ENCODE data around the gene MC1R.
"Not testable (repeated sequence)": the region's sequence is repeated elsewhere in the genome, so short reads cannot be mapped to it uniquely, and the experiment has no call there.

Gene MC1R

DNA sequence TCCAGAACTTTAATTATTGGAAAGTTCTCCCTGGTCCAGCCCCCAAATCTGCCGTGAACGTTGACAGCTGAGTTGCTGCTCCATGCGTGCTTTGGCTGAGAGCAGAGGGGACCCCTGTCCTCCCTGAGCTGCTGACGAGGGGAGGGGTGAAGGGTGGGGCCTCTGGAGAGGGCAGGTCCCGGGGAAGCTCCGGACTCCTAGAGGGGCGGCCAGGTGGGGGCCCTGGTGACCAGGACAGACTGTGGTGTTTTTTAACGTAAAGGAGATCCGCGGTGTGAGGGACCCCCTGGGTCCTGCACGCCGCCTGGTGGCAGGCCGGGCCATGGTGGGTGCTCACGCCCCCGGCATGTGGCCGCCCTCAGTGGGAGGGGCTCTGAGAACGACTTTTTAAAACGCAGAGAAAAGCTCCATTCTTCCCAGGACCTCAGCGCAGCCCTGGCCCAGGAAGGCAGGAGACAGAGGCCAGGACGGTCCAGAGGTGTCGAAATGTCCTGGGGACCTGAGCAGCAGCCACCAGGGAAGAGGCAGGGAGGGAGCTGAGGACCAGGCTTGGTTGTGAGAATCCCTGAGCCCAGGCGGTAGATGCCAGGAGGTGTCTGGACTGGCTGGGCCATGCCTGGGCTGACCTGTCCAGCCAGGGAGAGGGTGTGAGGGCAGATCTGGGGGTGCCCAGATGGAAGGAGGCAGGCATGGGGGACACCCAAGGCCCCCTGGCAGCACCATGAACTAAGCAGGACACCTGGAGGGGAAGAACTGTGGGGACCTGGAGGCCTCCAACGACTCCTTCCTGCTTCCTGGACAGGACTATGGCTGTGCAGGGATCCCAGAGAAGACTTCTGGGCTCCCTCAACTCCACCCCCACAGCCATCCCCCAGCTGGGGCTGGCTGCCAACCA, at the start of gene MC1R:
MC1R (plus strand) TSS at position 410 of the 895 bp plus-strand sequence; CDS start at position 807, 397 bp downstream.
- DNase-seq (ENCODE audit: low read depth), result no peak
- peak within 1 kb of the TSS; percentile 33 for H3K4me3 ChIP-seq (ENCODE audit: low read depth, low read length)
- TF ChIP-seq, protein P1, sequence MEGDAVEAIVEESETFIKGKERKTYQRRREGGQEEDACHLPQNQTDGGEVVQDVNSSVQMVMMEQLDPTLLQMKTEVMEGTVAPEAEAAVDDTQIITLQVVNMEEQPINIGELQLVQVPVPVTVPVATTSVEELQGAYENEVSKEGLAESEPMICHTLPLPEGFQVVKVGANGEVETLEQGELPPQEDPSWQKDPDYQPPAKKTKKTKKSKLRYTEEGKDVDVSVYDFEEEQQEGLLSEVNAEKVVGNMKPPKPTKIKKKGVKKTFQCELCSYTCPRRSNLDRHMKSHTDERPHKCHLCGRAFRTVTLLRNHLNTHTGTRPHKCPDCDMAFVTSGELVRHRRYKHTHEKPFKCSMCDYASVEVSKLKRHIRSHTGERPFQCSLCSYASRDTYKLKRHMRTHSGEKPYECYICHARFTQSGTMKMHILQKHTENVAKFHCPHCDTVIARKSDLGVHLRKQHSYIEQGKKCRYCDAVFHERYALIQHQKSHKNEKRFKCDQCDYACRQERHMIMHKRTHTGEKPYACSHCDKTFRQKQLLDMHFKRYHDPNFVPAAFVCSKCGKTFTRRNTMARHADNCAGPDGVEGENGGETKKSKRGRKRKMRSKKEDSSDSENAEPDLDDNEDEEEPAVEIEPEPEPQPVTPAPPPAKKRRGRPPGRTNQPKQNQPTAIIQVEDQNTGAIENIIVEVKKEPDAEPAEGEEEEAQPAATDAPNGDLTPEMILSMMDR (IDR thresholded peaks at IDR 0.05; ENCODE audit: low read depth, low read length, missing control alignments), result peak; percentile 58

DNA sequence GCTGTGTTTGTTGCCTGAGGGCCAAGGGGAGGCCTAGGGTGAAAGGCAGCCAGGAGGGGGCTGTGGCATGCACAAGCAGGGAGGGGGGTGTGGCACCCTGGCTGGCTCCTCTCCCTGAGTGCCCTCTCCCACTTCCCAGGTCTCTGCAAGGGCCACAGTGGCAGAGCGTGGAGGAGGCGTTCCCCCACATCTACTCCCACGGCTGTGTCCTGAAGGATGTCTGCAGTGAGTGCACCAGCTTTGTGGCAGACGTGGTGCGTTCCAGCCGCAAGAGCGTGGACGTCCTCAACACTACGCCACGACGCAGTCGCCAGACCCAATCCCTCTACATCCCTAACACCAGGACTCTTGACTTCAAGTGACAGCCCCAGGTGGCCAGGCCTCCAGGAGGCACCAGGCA, 48.8 kb upstream of the MC1R start:
- no peak overlapping the region for H3K4me3 ChIP-seq (ENCODE audit: low read depth, low read length)
- DNase-seq (ENCODE audit: low read depth), result no peak
- TF ChIP-seq, protein P1 (IDR thresholded peaks at IDR 0.05; ENCODE audit: low read depth, low read length, missing control alignments), result no peak

DNA sequence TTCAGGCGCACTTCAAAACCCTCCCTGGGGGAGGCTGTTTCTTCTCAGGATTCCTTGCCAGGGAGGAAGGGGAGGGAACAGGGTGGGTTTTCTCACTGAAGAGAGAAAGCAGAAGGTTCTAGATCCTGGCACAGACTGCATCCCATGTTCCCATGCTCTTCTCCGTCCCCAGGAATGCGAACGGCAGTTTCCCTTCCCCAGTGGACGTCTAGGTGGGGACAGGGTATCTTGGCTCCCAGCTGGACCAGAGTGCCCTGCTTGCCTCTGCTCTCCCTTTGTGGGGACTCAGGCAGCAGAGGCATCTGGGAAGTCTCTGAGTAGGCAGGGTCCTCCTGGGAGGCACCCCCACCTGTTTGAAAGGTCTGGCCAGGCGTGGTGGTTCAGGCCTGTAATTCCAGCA, 48.2 kb upstream of the MC1R start:
- TF ChIP-seq, protein P1 (IDR thresholded peaks at IDR 0.05; ENCODE audit: low read depth, low read length, missing control alignments), result no peak
- no peak overlapping the region for H3K4me3 ChIP-seq (ENCODE audit: low read depth, low read length)
- DNase-seq (ENCODE audit: low read depth), result no peak

DNA sequence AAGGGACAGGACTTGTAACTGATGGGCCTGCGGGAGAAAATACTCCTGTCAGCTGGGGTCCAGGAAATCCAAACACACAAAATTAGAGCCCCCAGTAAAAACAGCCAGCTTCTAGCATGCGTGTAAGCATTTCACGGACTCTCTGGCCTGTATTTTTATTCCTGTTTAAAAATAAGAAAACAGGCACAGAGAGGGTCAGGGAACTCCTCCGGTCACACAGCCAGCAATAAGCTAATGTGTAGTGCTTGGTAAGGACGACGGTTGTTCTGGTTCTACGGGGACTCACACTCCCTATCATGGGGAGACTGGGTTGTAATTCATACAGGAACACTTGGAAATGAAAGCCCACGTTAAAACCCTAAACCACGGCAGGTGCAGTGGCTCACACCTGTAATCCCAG, 46.8 kb upstream of the MC1R start:
- DNase-seq (ENCODE audit: low read depth), result no peak
- TF ChIP-seq, protein P1 (IDR thresholded peaks at IDR 0.05; ENCODE audit: low read depth, low read length, missing control alignments), result no peak
- H3K4me3 ChIP-seq (ENCODE audit: low read depth, low read length), result no peak overlapping the region

DNA sequence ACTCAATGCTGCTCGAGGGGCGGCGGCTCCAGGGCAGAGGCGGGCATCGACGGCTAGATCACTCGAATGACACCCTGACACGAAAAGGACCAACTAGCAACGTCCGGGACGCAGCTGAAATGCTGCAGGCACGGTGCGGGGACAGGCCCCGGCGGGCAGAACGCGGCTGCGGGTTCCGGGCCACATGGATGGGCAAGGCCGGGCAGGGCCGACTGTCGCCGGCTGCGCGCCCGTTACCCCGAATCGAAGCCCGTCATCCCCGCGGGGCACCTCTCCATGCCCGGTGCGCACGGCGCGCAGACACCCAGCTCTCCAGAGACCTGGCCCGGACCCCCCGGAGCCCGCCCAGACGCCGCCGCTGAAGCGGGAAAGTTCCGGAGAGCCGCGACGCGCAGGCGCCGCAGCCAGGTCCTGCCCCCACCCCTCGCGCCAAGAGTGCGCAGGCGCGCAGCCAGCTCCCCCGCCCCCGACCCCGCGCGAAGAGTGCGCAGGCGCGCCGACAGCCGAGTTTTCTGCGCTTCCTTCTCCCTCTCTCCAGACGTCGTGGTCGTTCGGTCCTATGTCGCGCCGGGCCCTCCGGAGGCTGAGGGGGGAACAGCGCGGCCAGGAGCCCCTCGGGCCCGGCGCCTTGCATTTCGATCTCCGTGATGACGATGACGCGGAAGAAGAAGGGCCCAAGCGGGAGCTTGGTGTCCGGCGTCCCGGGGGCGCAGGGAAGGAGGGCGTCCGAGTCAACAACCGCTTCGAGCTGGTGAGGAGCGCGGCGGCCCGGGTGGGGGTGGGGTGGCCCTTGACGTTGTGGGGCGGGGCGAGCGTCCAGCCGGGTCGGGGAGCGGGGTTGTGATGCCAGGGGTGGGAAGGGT, 45.3 kb upstream of the MC1R start, which contains the start of gene TCF25:
TCF25 (plus strand) TSS at position 484 of the 863 bp plus-strand sequence; CDS start at position 560, 76 bp downstream.
- DNase-seq (ENCODE audit: low read depth), result no peak
- peak within 1 kb of the TSS; percentile 95 for H3K4me3 ChIP-seq (ENCODE audit: low read depth, low read length)
- TF ChIP-seq, protein P1 (IDR thresholded peaks at IDR 0.05; ENCODE audit: low read depth, low read length, missing control alignments), result no peak

DNA sequence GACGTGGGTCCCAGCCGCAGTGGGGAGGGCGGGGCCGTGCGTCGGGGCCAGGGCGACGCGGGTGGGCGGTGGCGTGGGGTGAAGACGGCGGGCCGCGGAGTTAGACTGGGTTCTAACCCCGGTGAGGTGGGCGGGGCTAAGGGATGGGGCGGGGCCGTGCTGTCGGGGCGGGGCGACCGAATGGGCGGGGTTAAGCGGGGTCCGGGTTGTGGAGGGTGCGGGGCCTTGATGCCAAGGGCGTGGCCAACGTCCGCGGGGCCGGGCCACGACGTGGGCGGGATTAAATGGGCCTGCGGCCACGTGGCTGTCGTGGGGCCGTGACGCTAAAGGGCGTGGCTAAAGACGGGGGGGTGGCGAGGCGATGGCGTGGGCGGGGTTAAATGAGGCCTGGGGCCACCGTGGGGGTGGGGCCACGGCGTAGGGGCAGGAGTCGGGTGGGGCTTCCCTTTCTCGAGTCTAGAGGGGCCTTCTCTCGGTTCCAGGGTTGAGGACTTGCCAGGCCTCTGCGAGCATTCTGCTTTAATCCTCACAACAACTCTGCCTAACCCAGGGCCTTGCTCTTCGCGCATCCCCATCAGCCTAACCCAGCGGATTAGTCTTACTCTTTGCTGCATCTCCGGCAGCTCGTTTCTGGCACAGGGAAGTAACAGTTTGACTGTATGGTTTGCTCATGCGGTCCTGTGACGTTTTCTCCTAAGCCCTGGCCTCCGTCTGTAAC, 44.5 kb upstream of the MC1R start:
- peak overlapping the region; percentile 95 for H3K4me3 ChIP-seq (ENCODE audit: low read depth, low read length)

DNA sequence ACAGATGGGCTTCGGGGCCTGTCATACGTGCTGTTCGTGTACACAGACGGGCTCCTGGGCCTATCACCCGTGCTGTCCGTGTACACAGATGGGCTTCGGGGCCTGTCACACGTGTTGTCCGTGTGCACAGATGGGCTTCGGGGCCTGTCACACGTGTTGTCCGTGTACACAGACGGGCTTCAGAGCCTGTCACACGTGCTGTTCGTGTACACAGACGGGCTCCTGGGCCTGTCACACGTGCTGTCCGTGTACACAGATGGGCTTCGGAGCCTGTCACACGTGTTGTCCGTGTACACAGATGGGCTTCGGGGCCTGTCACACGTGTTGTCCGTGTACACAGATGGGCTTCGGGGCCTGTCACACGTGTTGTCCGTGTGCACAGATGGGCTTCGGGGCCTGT, 39.5 kb upstream of the MC1R start:
- DNase-seq (ENCODE audit: low read depth); H3K4me3 ChIP-seq (ENCODE audit: low read depth, low read length): not testable (repeated sequence)

More for the DNA sequence above, 44.5 kb upstream of the MC1R start:
- DNase-seq (ENCODE audit: low read depth), result peak; percentile 80
- TF ChIP-seq, protein P1 (IDR thresholded peaks at IDR 0.05; ENCODE audit: low read depth, low read length, missing control alignments), result no peak
